Adrenal gland (tissue), 12 donors: ENCODE results near the gene RTF1. TPM values are rescaled to one million over a fixed set of nuclear protein-coding genes. Genes with fewer than 3 reads are reported as not detected.

ENCODE experiments used
- DNase-seq, 7 donors: peaks; one replicate each; pipeline ENCODE4 v3.0.0-alpha.2; 2019 to 2020
- H3K27ac ChIP-seq, 5 donors: fragments of 200-600 bp; sonication (generic) in 4 of 5; 1 replicate in 3 of 5; 2 replicates in 2 of 5; pipeline versions ENCODE4 v1.5.1 to v1.8.0; 2016 to 2020; ENCODE audit warnings: mild to moderate bottlenecking in 1 of 5
- H3K27me3 ChIP-seq: fragments of 200-600 bp; 2 replicates; pipeline ENCODE4 v1.8.0; 2021
- H3K36me3 ChIP-seq, 2 donors: fragments of 200-600 bp; replicated peaks in 1 of 2; 1 replicate in 1 of 2; 2 replicates in 1 of 2; pipeline versions ENCODE4 v1.5.1 to v1.8.0; 2018 to 2022
- H3K4me1 ChIP-seq, 2 donors: fragments of 200-600 bp; replicated peaks in 1 of 2; 1 replicate in 1 of 2; 2 replicates in 1 of 2; pipeline versions ENCODE4 v1.5.1 to v1.8.0; 2018 to 2021
- H3K4me3 ChIP-seq, 4 donors: fragments of 200-600 bp; sonication (generic) in 3 of 4; one replicate each; pipeline ENCODE4 v1.5.1; 2016 to 2018
- H3K9me3 ChIP-seq, 3 donors: fragments of 200-600 bp; sonication (generic) in 1 of 3; replicated peaks in 1 of 3; 1 replicate in 2 of 3; 2 replicates in 1 of 3; pipeline versions ENCODE4 v1.5.1 to v1.8.0; 2016 to 2021
- CTCF ChIP-seq, 6 experiments: fragments of 450-650 bp in 4 of 6; fragments of 200-600 bp in 2 of 6; sonication (generic) in 1 of 6; IDR thresholded peaks; 1 replicate in 5 of 6; 2 replicates in 1 of 6; pipeline versions ENCODE4 v1.5.1 to v1.8.0; 2016 to 2021; ENCODE audit warnings: antibody characterized with exemption in 6 of 6, mild to moderate bottlenecking in 2 of 6, moderate library complexity in 1 of 6
- POLR2A ChIP-seq, 2 donors: fragments of 450-650 bp; IDR thresholded peaks; one replicate each; pipeline ENCODE4 v1.6.1; 2017; ENCODE audit warnings: antibody characterized with exemption in 2 of 2, mild to moderate bottlenecking in 2 of 2, moderate library complexity in 1 of 2
- WGBS, 4 donors: extraction: QIAGEN DNeasy Blood & Tissue Kit in 2 of 4; methylation state at CpG; one replicate each; pipeline versions ENCODE4 v1.1.5 to v1.1.7; 2013 to 2017; 5-methylcytosine and 5-hydroxymethylcytosine counted together
- intact Hi-C, 2 donors: fragments of 100-400 bp; cut with DNase I; formaldehyde crosslinking; loops; one replicate each; pipeline versions ENCODE4 v1.14.1 to v1.15.0; 2022 to 2023
- polyA plus RNA-seq, 3 donors: library from polyadenylated mRNA; stranded (reverse); fragments of 200-250 nt in 2 of 3; fragments of 350-450 nt in 1 of 3; fragmentation: Illumina TruSeq in 1 of 3; extraction: RNeasy Lipid Tissue Mini Kit (QIAGEN cat#74804) in 1 of 3; gene quantifications; one replicate each; pipeline ENCODE4 v1.2.3, GENCODE V29; 2013 to 2014
- small RNA-seq, 2 donors: library from RNA; depleted of rRNA; stranded (forward); fragments of <200 nt; gene quantifications; one replicate each; pipeline ENCODE3, GENCODE V24; 2016
- total RNA-seq, 9 donors: library from RNA; depleted of rRNA in 4 of 9; stranded (reverse); fragments of >200 nt in 4 of 9; fragments of 120-200 nt in 1 of 9; fragmentation: NEBNext Ultra II Directional in 1 of 9; extraction: Animal tissue kit (Norgen Biotek cat#: 25700) in 1 of 9; gene quantifications; one replicate each; pipeline versions ENCODE4 v1.1.0 to v1.2.4, GENCODE V29; 2013 to 2023
- donor health status: healthy with polysubstance abuse.
- donor health status: Bipolar disorder and iron deficiency.
- donor health status: DM: yes; HTN: yes; CAD: no.
- donor health status: DM: no; HTN: no; CAD: no.
- donor health status: DM: no; HTN: no; CAD: no.
- donor health status: DM: yes; HTN: yes; CAD: no.

RTF1 gene
- total and polyA plus RNA-seq, 12 donors: 24.0 to 53.7 (median 39.2) TPM

GRCh38 chr15:41520636-41521035, 103.7 kb downstream of the RTF1 start:
- TF ChIP-seq CTCF (IDR thresholded peaks at IDR 0.05) (no peak), POLR2A (IDR thresholded peaks at IDR 0.05) (no peak)
- Histone ChIP-seq H3K9me3 (no peaks in the 10 kb centered on the region), H3K4me1 (peaks cover 0 to 5% of the 10 kb centered on the region in 2 donors), H3K36me3 (no peaks in the 10 kb centered on the region), H3K27me3 (no peaks in the 10 kb centered on the region), H3K27ac (no peak overlapping the region), H3K4me3 (no peak overlapping the region)
- intact Hi-C loops: no loop called here
- no peak for DNase-seq
- WGBS, 4 donors: 95 to 97% (median 96%) methylated on average over 13 to 17 of the region's 17 CpGs

- no peak overlapping the region for H3K4me3 ChIP-seq
- H3K9me3 ChIP-seq: no peaks in the 10 kb centered on the region
- DNase-seq: peak; percentile 54 to 88 (median 84)
- H3K27me3 ChIP-seq: no peaks in the 10 kb centered on the region
- H3K36me3 ChIP-seq: peaks cover 0 to 6% of the 10 kb centered on the region in 2 donors
- TF ChIP-seq POLR2A (IDR thresholded peaks at IDR 0.05) (no peak), CTCF (IDR thresholded peaks at IDR 0.05) (no peak)
- peak overlapping the region in 3 of 5 donors; percentile 39 to 65 (median 45) for H3K27ac ChIP-seq
- WGBS, 4 donors: 42 to 50% (median 47%) methylated on average over 8 to 9 of the region's 9 CpGs
- H3K4me1 ChIP-seq: peaks cover 0 to 5% of the 10 kb centered on the region in 2 donors
- intact Hi-C loops: no loop called here
Measured at GRCh38 chr15:41521614-41522013, 104.7 kb downstream of the RTF1 start.

GRCh38 chr15:41523097-41523496, 106.2 kb downstream of the RTF1 start:
- Histone ChIP-seq H3K4me3 (no peak overlapping the region), H3K4me1 (peaks cover 0 to 5% of the 10 kb centered on the region in 2 donors), H3K36me3 (peaks cover 0 to 21% of the 10 kb centered on the region in 2 donors), H3K27me3 (no peaks in the 10 kb centered on the region), H3K9me3 (no peaks in the 10 kb centered on the region), H3K27ac (no peak overlapping the region)
- peak in 4 of 7 donors; percentile 40 to 60 (median 49) for DNase-seq
- 78 to 91% (median 90%) methylated on average over 3 to 5 of the region's 5 CpGs for WGBS, 4 donors
- TF ChIP-seq CTCF (IDR thresholded peaks at IDR 0.05) (no peak), POLR2A (IDR thresholded peaks at IDR 0.05) (no peak)
- intact Hi-C loops: no loop called here

- H3K36me3 ChIP-seq: peaks cover 0 to 67% of the 10 kb centered on the region in 2 donors
- no peak for TF ChIP-seq POLR2A (IDR thresholded peaks at IDR 0.05)
- TF ChIP-seq CTCF (IDR thresholded peaks at IDR 0.05): no peak
- DNase-seq: no peak
Measured at GRCh38 chr15:41530363-41530956, 113.6 kb downstream of the RTF1 start.

More at GRCh38 chr15:41530363-41530956, 113.6 kb downstream of the RTF1 start:
- no peaks in the 10 kb centered on the region for H3K27me3 ChIP-seq
- no peak overlapping the region for H3K27ac ChIP-seq
- H3K9me3 ChIP-seq: no peaks in the 10 kb centered on the region
- intact Hi-C loops: no loop called here
- 62 to 76% (median 68%) methylated on average over 6 of the region's 6 CpGs for WGBS, 4 donors
- H3K4me1 ChIP-seq: no peaks in the 10 kb centered on the region
- no peak overlapping the region for H3K4me3 ChIP-seq

Small RNAs within 50 kb of the gene (small RNA-seq; reads per million reads assigned to genes)
- 0 reads per million in 2 donors for gene RNU6-1169P

Other genes with a start within 250 kb of the RTF1 start
- under 1 TPM in 1 of 9 donors, not detected in 8; 0.11 TPM for gene EXD1, start 186.3 kb upstream of the RTF1 start, total RNA-seq
- gene EXD1, start 186.3 kb upstream of the RTF1 start, polyA plus RNA-seq: not detected
- 100 to 1,000 TPM; 106 to 387 (median 174) TPM for gene CHP1, start 185.8 kb upstream of the RTF1 start, total RNA-seq
- 100 to 1,000 TPM in 1 of 3 donors, 10 to 100 TPM in 2; 39.7 to 162 (median 40.5) TPM for gene CHP1, start 185.8 kb upstream of the RTF1 start, polyA plus RNA-seq
- 1 to 10 TPM in 8 of 9 donors, under 1 TPM in 1; 0.28 to 8.2 (median 2.8) TPM for gene OIP5, start 84.5 kb upstream of the RTF1 start, total RNA-seq
- 1 to 10 TPM in 2 of 3 donors, under 1 TPM in 1; 0.57 to 1.9 (median 1.1) TPM for gene OIP5, start 84.5 kb upstream of the RTF1 start, polyA plus RNA-seq
- gene NUSAP1, start 84.2 kb upstream of the RTF1 start, total RNA-seq: 10 to 100 TPM in 8 of 9 donors, 1 to 10 TPM in 1; 6.5 to 74.3 (median 30.0) TPM
- 10 to 100 TPM; 12.8 to 19.5 (median 18.6) TPM for gene NUSAP1, start 84.2 kb upstream of the RTF1 start, polyA plus RNA-seq
- 10 to 100 TPM; 24.4 to 72.4 (median 44.4) TPM for gene NDUFAF1, start 14.6 kb upstream of the RTF1 start, total RNA-seq
- 10 to 100 TPM; 21.1 to 78.8 (median 41.1) TPM for gene NDUFAF1, start 14.6 kb upstream of the RTF1 start, polyA plus RNA-seq
- 10 to 100 TPM in 8 of 9 donors, 1 to 10 TPM in 1; 3.9 to 33.0 (median 13.5) TPM for gene ITPKA, start 76.8 kb downstream of the RTF1 start, total RNA-seq
- 10 to 100 TPM in 2 of 3 donors, under 1 TPM in 1; 0.73 to 20.4 (median 17.1) TPM for gene ITPKA, start 76.8 kb downstream of the RTF1 start, polyA plus RNA-seq
- gene LTK, start 96.7 kb downstream of the RTF1 start, total RNA-seq: 1 to 10 TPM in 3 of 9 donors, under 1 TPM in 6; 0.12 to 2.3 (median 0.64) TPM
- gene LTK, start 96.7 kb downstream of the RTF1 start, polyA plus RNA-seq: 1 to 10 TPM in 2 of 3 donors, under 1 TPM in 1; 0.13 to 1.3 (median 1.2) TPM
- 10 to 100 TPM; 13.9 to 44.5 (median 31.6) TPM for gene RPAP1, start 127.2 kb downstream of the RTF1 start, total RNA-seq
- gene RPAP1, start 127.2 kb downstream of the RTF1 start, polyA plus RNA-seq: 10 to 100 TPM; 13.0 to 25.3 (median 15.6) TPM
- 10 to 100 TPM in 7 of 9 donors, 1 to 10 TPM in 2; 9.0 to 44.6 (median 18.1) TPM for gene TYRO3, start 142.1 kb downstream of the RTF1 start, total RNA-seq
- 10 to 100 TPM in 2 of 3 donors, 1 to 10 TPM in 1; 8.8 to 19.0 (median 12.3) TPM for gene TYRO3, start 142.1 kb downstream of the RTF1 start, polyA plus RNA-seq
- 10 to 100 TPM; 22.0 to 56.8 (median 40.2) TPM for gene MGA, start 243.3 kb downstream of the RTF1 start, total RNA-seq
- 10 to 100 TPM in 1 of 3 donors, 1 to 10 TPM in 2; 2.6 to 14.8 (median 6.0) TPM for gene MGA, start 243.3 kb downstream of the RTF1 start, polyA plus RNA-seq